GM12878 (cell line): ENCODE measurements around the gene DDX51. TPM values are rescaled to one million over a fixed set of nuclear protein-coding genes. Genes with fewer than 3 reads are reported as not detected.

Experiments used
- ATAC-seq: fragments of 200-7000 bp; cut with Tn5 transposase; 3 replicates; pipeline ENCODE4 v1.9.1; 2020; ENCODE audit warnings: mild to moderate bottlenecking, moderate library complexity
- BruUV-seq: library from RNA; stranded (reverse); fragments of 400-500 nt; replicated peaks from 2 replicates; lab custom pipeline; 2021; lab: Mats Ljungman, UMichigan
- CTCF ChIA-PET: fragments of 300-600 bp; sonication (Branson Sonifier 250); formaldehyde crosslinking; extraction: SDS; loops from one replicate; lab custom pipeline; 2021; ENCODE audit warnings: inconsistent platforms; lab: Yijun Ruan, JAX
- POLR2A ChIA-PET: fragments of 350-600 bp; formaldehyde crosslinking; extraction: SDS; loops from one replicate; lab custom pipeline; 2021; ENCODE audit warnings: inconsistent platforms; lab: Charles Lee
- RAD21 ChIA-PET: fragments of 300-600 bp; sonication (Branson Sonifier 250); formaldehyde crosslinking; loops from one replicate; lab custom pipeline; 2023; ENCODE audit warnings: antibody characterized with exemption; ENCODE audit not compliant: unreplicated experiment; lab: Charles Lee
- SMC1A ChIA-PET: fragments of 300-600 bp; sonication (Branson Sonifier 250); formaldehyde crosslinking; loops from one replicate; lab custom pipeline; 2023; ENCODE audit not compliant: unreplicated experiment, uncharacterized antibody; lab: Charles Lee
- DNase-seq: peaks from one replicate; pipeline ENCODE4 v3.0.0-alpha.2; 2011; ENCODE audit warnings: low read depth, low spot score
- FAIRE-seq: peaks from 3 replicates; lab custom pipeline; 2011; peaks lifted over from hg19 to GRCh38; lab: Jason Lieb, UNC
- H2AFZ ChIP-seq: 2 replicates; pipeline ENCODE4 v1.6.0; 2011; ENCODE audit warnings: low read depth, low read length, control low read depth; ENCODE audit not compliant: control insufficient read depth
- H3K27ac ChIP-seq: 2 replicates; pipeline ENCODE4 v1.5.1; 2011; ENCODE audit warnings: control low read depth; ENCODE audit not compliant: control insufficient read depth, insufficient read depth
- H3K27me3 ChIP-seq, 2 experiments: replicated peaks in 1 of 2; 2 replicates each; pipeline versions ENCODE4 v1.6.0 to v1.6.1; 2011; ENCODE audit warnings: low read length in 1 of 2; ENCODE audit not compliant: control insufficient read depth in 2 of 2, insufficient read depth in 2 of 2
- H3K36me3 ChIP-seq, 2 experiments: 2 replicates each; pipeline ENCODE4 v1.5.1; 2011; ENCODE audit warnings: low read length in 1 of 2; ENCODE audit not compliant: control insufficient read depth in 2 of 2, insufficient read depth in 2 of 2
- H3K4me1 ChIP-seq: 2 replicates; pipeline ENCODE4 v1.6.1; 2011; ENCODE audit warnings: mild to moderate bottlenecking, low read length, moderate library complexity, mixed read lengths; ENCODE audit not compliant: control insufficient read depth, insufficient read depth
- H3K4me2 ChIP-seq: 2 replicates; pipeline ENCODE4 v1.6.0; 2011; ENCODE audit warnings: control low read depth; ENCODE audit not compliant: control insufficient read depth, insufficient read depth
- H3K4me3 ChIP-seq: fragments of 200-600 bp; sonication (generic); 2 replicates; pipeline ENCODE4 v1.5.1; 2016
- H3K79me2 ChIP-seq: 2 replicates; pipeline ENCODE4 v1.6.0; 2011; ENCODE audit warnings: low read length; ENCODE audit not compliant: control insufficient read depth, insufficient read depth
- H3K9ac ChIP-seq: 2 replicates; pipeline ENCODE4 v1.8.0; 2011; ENCODE audit warnings: low read length, control low read depth, mixed read lengths; ENCODE audit not compliant: control insufficient read depth, insufficient read depth
- H3K9me3 ChIP-seq: replicated peaks from 3 replicates; pipeline ENCODE4 v1.5.1; 2011; ENCODE audit warnings: mild to moderate bottlenecking, low read length; ENCODE audit not compliant: control insufficient read depth, insufficient read depth
- H4K20me1 ChIP-seq: 2 replicates; pipeline ENCODE4 v1.6.0; 2011; ENCODE audit not compliant: control insufficient read depth, insufficient read depth
- CHD4 ChIP-seq: fragments of 200-600 bp; sonication (generic); IDR thresholded peaks from 2 replicates; pipeline ENCODE4 v1.6.1; 2016; ENCODE audit warnings: mild to moderate bottlenecking
- GABPA ChIP-seq: IDR thresholded peaks from 2 replicates; pipeline ENCODE4 v1.6.1; 2014; ENCODE audit warnings: antibody characterized with exemption, low read depth, mild to moderate bottlenecking, inconsistent platforms
- SMC3 ChIP-seq: IDR thresholded peaks from 2 replicates; pipeline ENCODE4 v1.6.1; 2011; ENCODE audit warnings: low read length, improper control_type of control experiment, borderline replicate concordance
- SREBF2 ChIP-seq: IDR thresholded peaks from 2 replicates; pipeline ENCODE4 v1.6.1; 2012; ENCODE audit warnings: mild to moderate bottlenecking, low read length
- TCF3 ChIP-seq: IDR thresholded peaks from 2 replicates; pipeline ENCODE4 v1.6.1; 2012; ENCODE audit warnings: low read depth, mild to moderate bottlenecking, low read length, borderline replicate concordance; ENCODE audit not compliant: insufficient read depth
- ZBTB11 ChIP-seq: fragments of 450-650 bp; formaldehyde crosslinking; IDR thresholded peaks from 2 replicates; pipeline ENCODE4 v1.5.0; 2022; ENCODE audit warnings: mild to moderate bottlenecking, missing genetic modification characterization
- ZNF592 ChIP-seq: fragments of 450-650 bp; IDR thresholded peaks from 2 replicates; pipeline ENCODE4 v1.6.1; 2017; ENCODE audit warnings: mild to moderate bottlenecking, moderate library complexity
- ZNF687 ChIP-seq: fragments of 450-650 bp; IDR thresholded peaks from 2 replicates; pipeline ENCODE4 v1.6.1; 2017; ENCODE audit warnings: mild to moderate bottlenecking, moderate library complexity
- WGBS: methylation state at CpG from one replicate; pipeline ENCODE4 v1.1.6; 2016; ENCODE audit warnings: low lambda C conversion rate; ENCODE audit not compliant: insufficient replicate concordance, insufficient coverage; ENCODE audit errors: missing lambda C conversion rate; 5-methylcytosine and 5-hydroxymethylcytosine counted together
- in situ Hi-C: fragments of 300-500 bp; cut with MboI; formaldehyde crosslinking; loops from 9 replicates; pipeline ENCODE4 v1.14.3; 2018; ENCODE audit warnings: mixed read lengths
- intact Hi-C: fragments of 100-400 bp; cut with micrococcal nuclease; formaldehyde crosslinking; loops from one replicate; pipeline ENCODE4 v1.14.2; 2022; ENCODE audit not compliant: unreplicated experiment
- polyA plus RNA-seq, 11 experiments: library from polyadenylated mRNA; depleted of rRNA in 4 of 11; unstranded in 6 of 11; stranded (reverse) in 5 of 11; fragments of >200 nt; fragmentation: Nextera tagmentation in 4 of 11; fragmentation: Illumina TruSeq in 1 of 11; extraction: Ambion mirVana in 4 of 11; extraction: Trizol in 1 of 11; gene quantifications; 1 replicate in 1 of 11; 2 replicates in 10 of 11; pipeline versions ENCODE4 v1.2.1 to v1.2.3, GENCODE V29; 2011 to 2016; ENCODE audit warnings: inconsistent platforms in 2 of 11, missing spikeins in 2 of 11, low read depth in 1 of 11
- total RNA-seq, 4 experiments: library from RNA; depleted of rRNA in 3 of 4; stranded (reverse); fragments of >200 nt in 3 of 4; fragmentation: Illumina TruSeq in 1 of 4; extraction: Trizol in 1 of 4; gene quantifications; 2 replicates each; pipeline versions ENCODE4 v1.2.1 to v1.2.3, GENCODE V29; 2013 to 2021

DDX51 gene
- total and polyA plus RNA-seq, 10 of the 15 experiments (the other 5 are each of a cell fraction or from before 2014, with no cell fraction given): 0.97 to 29.1 (median 9.8) TPM

- ChIA-PET POLR2A (no interaction called here), RAD21 (no interaction called here), SMC1A (no interaction called here), CTCF (no interaction called here)
- DNase-seq (no peak), FAIRE-seq (no peak), ATAC-seq (no peak)
- Histone ChIP-seq H3K4me2 (no peak overlapping the region), H3K27ac (no peak overlapping the region), H2AFZ (no peak overlapping the region), H3K9ac (no peak overlapping the region), H3K36me3 (no peaks in the 10 kb centered on the region), H3K9me3 (no peaks in the 10 kb centered on the region), H3K79me2 (no peaks in the 10 kb centered on the region), H3K4me3 (no peak overlapping the region), H3K4me1 (peaks cover 9% of the 10 kb centered on the region), H4K20me1 (no peaks in the 10 kb centered on the region), H3K27me3 (no peaks in the 10 kb centered on the region)
- TF ChIP-seq GABPA (no peak), CHD4 (no peak), SREBF2 (no peak), TCF3 (no peak), SMC3 (no peak), ZNF687 (no peak), ZNF592 (no peak), ZBTB11 (CRISPR knock-in tag) (no peak)
- 53% methylated on average over 30 of the region's 35 CpGs for WGBS
- intact Hi-C loops: no loop called here
- in situ Hi-C loops: no loop called here
- no TSS peak for BruUV-seq
Observed at GRCh38 chr12:132175496-132176384, 31.6 kb upstream of the DDX51 start.
